ENCODE data around the gene BCL2L11.

BCL2L11 gene

GRCh38 chr2:111121028-111121827 is 514 bp downstream of the BCL2L11 start:
- peak; percentile 20 to 57 for DNase-seq (ENCODE audit: low spot score in 2 of 2)
- H3K9me3 ChIP-seq = no peaks in the 10 kb centered on the region
- in situ Hi-C loops (cut with MboI; ENCODE audit: low sequenced_read_pairs) = loop anchor here (25.0 kb wide), 1 partner anchor 309 kb away; no protein-coding TSS in a partner anchor
- peaks cover 7% of the 10 kb centered on the region; the same call in 1 of the 2 replicates for H3K4me1 ChIP-seq
- peaks cover 25% of the 10 kb centered on the region for H3K36me3 ChIP-seq (replicated peaks)
- peak overlapping the region; percentile 87 for H3K4me3 ChIP-seq
- peaks cover 8% of the 10 kb centered on the region for H3K27me3 ChIP-seq (ENCODE audit: low read depth)

GRCh38 chr2:111121828-111122630 is 1.3 kb downstream of the BCL2L11 start:
- in situ Hi-C loops (cut with MboI; ENCODE audit: low sequenced_read_pairs) = loop anchor here (25.0 kb wide), 1 partner anchor 310 kb away; no protein-coding TSS in a partner anchor
- Histone ChIP-seq H3K36me3 (replicated peaks) (peaks cover 33% of the 10 kb centered on the region), H3K9me3 (no peaks in the 10 kb centered on the region), H3K27me3 (ENCODE audit: low read depth) (no peaks in the 10 kb centered on the region), H3K4me3 (peak overlapping the region; percentile 87), H3K4me1 (peaks cover 7% of the 10 kb centered on the region; the same call in 1 of the 2 replicates)
- DNase-seq (ENCODE audit: low spot score in 2 of 2) = peak; percentile 75 to 88

GRCh38 chr2:111122631-111123421 is 2.1 kb downstream of the BCL2L11 start:
- in situ Hi-C loops (cut with MboI; ENCODE audit: low sequenced_read_pairs) = loop anchor here (25.0 kb wide), 1 partner anchor 311 kb away; no protein-coding TSS in a partner anchor
- Histone ChIP-seq H3K4me3 (peak overlapping the region; percentile 65), H3K4me1 (peaks cover 7% of the 10 kb centered on the region; the same call in 1 of the 2 replicates), H3K9me3 (no peaks in the 10 kb centered on the region), H3K27me3 (ENCODE audit: low read depth) (no peaks in the 10 kb centered on the region), H3K36me3 (replicated peaks) (peaks cover 38% of the 10 kb centered on the region)
- DNase-seq (ENCODE audit: low spot score in 2 of 2) = peak; percentile 72 to 85

GRCh38 chr2:111123751-111124150 is 3.0 kb downstream of the BCL2L11 start:
- Histone ChIP-seq H3K4me3 (no peak overlapping the region), H3K9me3 (no peaks in the 10 kb centered on the region), H3K36me3 (replicated peaks) (peaks cover 47% of the 10 kb centered on the region), H3K27me3 (ENCODE audit: low read depth) (no peaks in the 10 kb centered on the region), H3K4me1 (peaks cover 7% of the 10 kb centered on the region; the same call in 1 of the 2 replicates)
- in situ Hi-C loops (cut with MboI; ENCODE audit: low sequenced_read_pairs) = loop anchor here (25.0 kb wide), 1 partner anchor 311 kb away; no protein-coding TSS in a partner anchor
- no peak for DNase-seq (ENCODE audit: low spot score in 2 of 2)

- in situ Hi-C loops (cut with MboI; ENCODE audit: low sequenced_read_pairs) = no loop called here
- no peak for DNase-seq (ENCODE audit: low spot score in 2 of 2)
- Histone ChIP-seq H3K27me3 (ENCODE audit: low read depth) (no peaks in the 10 kb centered on the region), H3K4me1 (peaks cover 2% of the 10 kb centered on the region; the same call in 1 of the 2 replicates), H3K36me3 (replicated peaks) (peaks cover 59% of the 10 kb centered on the region), H3K4me3 (no peak overlapping the region), H3K9me3 (no peaks in the 10 kb centered on the region)
Observed at GRCh38 chr2:111126581-111126980, 5.9 kb downstream of the BCL2L11 start.

- Histone ChIP-seq H3K36me3 (replicated peaks) (peaks cover 59% of the 10 kb centered on the region), H3K4me1 (peaks cover 2% of the 10 kb centered on the region; the same call in 1 of the 2 replicates), H3K9me3 (no peaks in the 10 kb centered on the region), H3K27me3 (ENCODE audit: low read depth) (no peaks in the 10 kb centered on the region), H3K4me3 (no peak overlapping the region)
- in situ Hi-C loops (cut with MboI; ENCODE audit: low sequenced_read_pairs) = no loop called here
- no peak for DNase-seq (ENCODE audit: low spot score in 2 of 2)
Observed at GRCh38 chr2:111127351-111127750, 6.6 kb downstream of the BCL2L11 start.

- H3K4me1 ChIP-seq = peaks cover 2% of the 10 kb centered on the region; the same call in 1 of the 2 replicates
- no peaks in the 10 kb centered on the region for H3K27me3 ChIP-seq (ENCODE audit: low read depth)
- peaks cover 59% of the 10 kb centered on the region for H3K36me3 ChIP-seq (replicated peaks)
- no peaks in the 10 kb centered on the region for H3K9me3 ChIP-seq
- no peak overlapping the region for H3K4me3 ChIP-seq
- no peak for DNase-seq (ENCODE audit: low spot score in 2 of 2)
- in situ Hi-C loops (cut with MboI; ENCODE audit: low sequenced_read_pairs) = no loop called here
Observed at GRCh38 chr2:111128096-111128495, 7.4 kb downstream of the BCL2L11 start.

- H3K36me3 ChIP-seq (replicated peaks) = peaks cover 16% of the 10 kb centered on the region
- H3K27me3 ChIP-seq (ENCODE audit: low read depth) = no peaks in the 10 kb centered on the region
- DNase-seq (ENCODE audit: low spot score in 2 of 2) = no peak
- no peaks in the 10 kb centered on the region; the same call in 1 of the 2 replicates for H3K9me3 ChIP-seq
- in situ Hi-C loops (cut with MboI; ENCODE audit: low sequenced_read_pairs) = no loop called here
- peaks cover 6% of the 10 kb centered on the region for H3K4me1 ChIP-seq
- H3K4me3 ChIP-seq = no peak overlapping the region
Observed at GRCh38 chr2:111133603-111134002, 12.9 kb downstream of the BCL2L11 start.

GRCh38 chr2:111134055-111134454 is 13.3 kb downstream of the BCL2L11 start:
- no peak for DNase-seq (ENCODE audit: low spot score in 2 of 2)
- in situ Hi-C loops (cut with MboI; ENCODE audit: low sequenced_read_pairs) = no loop called here
- Histone ChIP-seq H3K36me3 (replicated peaks) (peaks cover 11% of the 10 kb centered on the region), H3K27me3 (ENCODE audit: low read depth) (no peaks in the 10 kb centered on the region), H3K4me1 (peaks cover 6% of the 10 kb centered on the region), H3K4me3 (no peak overlapping the region), H3K9me3 (no peaks in the 10 kb centered on the region; the same call in 1 of the 2 replicates)

- peaks cover 6% of the 10 kb centered on the region for H3K4me1 ChIP-seq
- in situ Hi-C loops (cut with MboI; ENCODE audit: low sequenced_read_pairs) = no loop called here
- peaks cover 5% of the 10 kb centered on the region for H3K36me3 ChIP-seq (replicated peaks)
Observed at GRCh38 chr2:111135237-111135909, 14.7 kb downstream of the BCL2L11 start.

GRCh38 chr2:111135910-111136297 is 15.2 kb downstream of the BCL2L11 start:
- no peak overlapping the region for H3K4me3 ChIP-seq
- in situ Hi-C loops (cut with MboI; ENCODE audit: low sequenced_read_pairs) = no loop called here
- H3K36me3 ChIP-seq (replicated peaks) = peaks cover 11% of the 10 kb centered on the region
- no peak for DNase-seq (ENCODE audit: low spot score in 2 of 2)
- no peaks in the 10 kb centered on the region; the same call in 1 of the 2 replicates for H3K9me3 ChIP-seq
- H3K4me1 ChIP-seq = peaks cover 6% of the 10 kb centered on the region
- no peaks in the 10 kb centered on the region for H3K27me3 ChIP-seq (ENCODE audit: low read depth)

More at GRCh38 chr2:111135237-111135909, 14.7 kb downstream of the BCL2L11 start:
- no peak overlapping the region for H3K4me3 ChIP-seq
- no peaks in the 10 kb centered on the region for H3K27me3 ChIP-seq (ENCODE audit: low read depth)
- no peak for DNase-seq (ENCODE audit: low spot score in 2 of 2)
- no peaks in the 10 kb centered on the region; the same call in 1 of the 2 replicates for H3K9me3 ChIP-seq

GRCh38 chr2:111138839-111139238 is 18.1 kb downstream of the BCL2L11 start:
- in situ Hi-C loops (cut with MboI; ENCODE audit: low sequenced_read_pairs) = no loop called here

More at GRCh38 chr2:111138839-111139238, 18.1 kb downstream of the BCL2L11 start:
- Histone ChIP-seq H3K27me3 (ENCODE audit: low read depth) (no peaks in the 10 kb centered on the region), H3K9me3 (no peaks in the 10 kb centered on the region; the same call in 1 of the 2 replicates), H3K4me3 (no peak overlapping the region), H3K4me1 (peaks cover 6% of the 10 kb centered on the region), H3K36me3 (replicated peaks) (peaks cover 12% of the 10 kb centered on the region)
- DNase-seq (ENCODE audit: low spot score in 2 of 2) = no peak
